HG03064 (cell line): ENCODE measurements around the gene FAM114A1.

ENCODE experiments used
- ATAC-seq: cut with Tn5 transposase; IDR thresholded peaks from one replicate; pipeline ENCODE4 v1.9.1; 2021; ENCODE audit warnings: low read depth; ENCODE audit not compliant: unreplicated experiment

The FAM114A1 gene

DNA sequence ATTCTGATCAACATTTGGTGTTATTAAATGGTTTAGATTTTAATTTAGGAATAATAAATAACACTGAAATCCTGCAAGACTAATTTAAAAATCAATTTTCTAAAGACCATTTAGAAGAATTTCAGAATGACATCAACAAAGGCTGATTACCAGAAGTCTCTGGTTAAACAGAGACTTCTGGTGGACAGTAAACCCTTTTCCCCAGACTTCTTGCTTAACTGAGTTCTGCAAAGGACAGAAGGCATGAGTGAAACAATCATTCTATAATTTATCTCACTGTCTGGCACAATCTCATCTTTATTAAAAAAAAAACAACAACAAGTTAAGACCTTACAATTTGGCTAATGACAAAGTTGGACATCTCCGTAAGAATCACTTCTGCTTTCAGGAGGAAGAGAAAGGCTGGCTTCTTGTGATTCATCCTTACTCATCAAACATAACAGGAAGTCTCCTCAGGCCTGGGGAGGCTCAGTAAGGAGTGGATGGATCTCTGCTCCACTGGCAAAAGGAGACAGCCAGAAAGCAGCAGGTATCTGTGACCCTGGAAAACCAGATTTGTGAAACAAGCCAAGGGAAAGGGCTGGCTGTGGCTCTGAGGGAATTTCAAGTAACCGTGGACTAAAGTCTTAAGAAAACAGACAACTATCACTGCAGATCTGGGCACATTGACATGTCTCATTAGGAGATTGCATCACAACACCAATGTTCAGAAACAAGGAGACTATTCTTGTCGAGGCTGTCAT, 10.1 kb upstream of the FAM114A1 start:
- ATAC-seq, result peak; percentile 56

DNA sequence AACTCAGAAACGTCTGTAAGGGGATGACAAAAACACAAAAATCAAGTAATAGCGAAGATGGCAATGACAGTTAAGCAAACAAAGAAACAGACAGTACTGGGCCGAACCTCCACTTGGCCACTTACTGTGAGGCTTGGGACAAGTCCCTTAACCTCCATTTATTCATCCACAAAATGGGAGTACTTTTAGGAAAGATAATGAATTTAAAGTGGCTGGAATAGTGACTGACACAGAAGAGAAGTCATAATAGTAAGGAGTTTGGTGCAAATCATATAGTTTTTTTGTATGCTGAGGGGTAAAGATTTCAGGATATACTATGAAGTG, 9.5 kb upstream of the FAM114A1 start:
- no peak for ATAC-seq

DNA sequence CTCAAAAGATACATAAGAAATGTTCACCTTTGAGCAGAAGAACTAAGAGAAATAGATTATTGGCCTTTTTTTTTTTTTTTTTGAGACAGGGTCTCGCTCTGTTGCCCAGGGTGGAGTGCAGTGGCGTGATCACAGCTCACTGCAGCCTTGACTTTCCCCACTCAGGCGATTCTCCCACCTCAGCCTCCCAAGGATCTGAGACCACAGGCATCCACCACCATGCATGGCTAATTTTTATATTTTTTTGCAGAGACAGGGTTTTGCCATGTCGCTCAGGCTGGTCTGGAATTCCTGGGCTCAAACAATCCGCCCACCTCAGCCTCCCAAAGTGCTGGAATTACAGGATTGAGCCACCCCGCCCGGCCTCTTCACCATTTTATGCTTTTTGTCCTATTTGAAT, 8.1 kb upstream of the FAM114A1 start:
- ATAC-seq, result no peak

DNA sequence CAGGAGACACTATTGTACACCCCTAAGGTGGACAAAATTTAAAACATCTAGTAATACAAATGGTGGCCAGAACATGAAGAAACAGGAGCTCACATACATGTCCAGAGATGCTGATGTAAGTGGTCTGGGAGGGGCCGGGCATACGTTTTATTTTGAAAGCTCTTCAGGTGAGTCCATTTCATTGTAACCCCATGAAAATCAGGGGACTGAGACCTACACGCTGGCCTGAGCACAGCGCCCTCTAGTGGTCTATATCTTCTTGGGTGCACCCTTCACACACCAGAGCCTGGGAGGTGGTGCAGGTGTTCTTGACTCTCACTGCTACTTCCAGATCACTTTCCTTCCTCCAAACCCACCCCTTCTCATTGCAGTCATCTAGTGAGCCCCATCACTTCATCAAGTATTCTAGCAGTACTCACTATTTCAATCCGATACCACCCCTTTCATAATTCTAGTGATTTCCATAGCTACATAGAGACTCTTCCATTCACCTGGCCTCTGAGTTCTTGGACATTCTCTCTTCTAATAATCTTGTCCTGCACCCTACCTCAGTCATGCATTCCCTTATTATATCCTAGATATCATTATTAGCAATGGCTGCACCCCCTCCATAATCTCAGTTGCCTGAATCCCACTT, 6.7 kb upstream of the FAM114A1 start:
- no peak for ATAC-seq

DNA sequence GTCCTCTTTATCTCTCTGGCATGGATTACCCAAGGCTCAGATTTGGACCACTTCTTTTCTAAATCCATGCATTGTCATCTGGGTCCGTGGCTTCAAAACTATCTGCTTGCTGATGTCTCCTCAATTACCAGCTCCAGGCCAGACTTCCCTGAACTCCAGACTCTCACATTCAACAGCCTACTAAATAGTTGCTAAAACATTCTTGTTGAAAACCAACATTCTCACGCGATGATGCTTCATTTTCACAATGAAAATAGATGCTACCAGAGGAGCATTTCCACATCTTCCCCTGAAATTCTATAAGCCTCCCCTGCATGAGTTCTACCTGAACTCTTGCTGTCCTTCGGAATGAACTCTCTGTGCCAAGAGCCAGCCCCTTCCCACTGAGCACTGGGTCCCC, 5.8 kb upstream of the FAM114A1 start:
- ATAC-seq, result no peak

DNA sequence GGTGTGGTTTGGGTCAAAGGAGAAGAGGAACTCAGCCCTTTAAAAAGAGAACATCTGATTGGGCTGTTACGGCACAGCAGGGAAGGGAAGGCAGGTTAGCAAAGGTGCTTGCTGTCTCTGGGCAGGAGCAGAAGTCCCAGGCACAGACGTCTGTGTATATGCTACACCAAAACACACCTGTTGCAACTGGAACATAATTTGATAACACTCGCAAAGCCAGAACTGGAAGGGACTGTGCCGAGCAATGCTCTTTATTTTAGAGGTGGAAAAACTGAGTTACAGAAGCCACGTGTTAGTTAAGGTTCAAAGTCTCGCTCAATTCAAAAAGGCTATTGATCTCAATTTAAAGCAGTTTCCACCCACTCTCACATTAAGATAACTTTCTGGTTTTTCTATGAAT, 2.2 kb upstream of the FAM114A1 start:
- no peak for ATAC-seq

DNA sequence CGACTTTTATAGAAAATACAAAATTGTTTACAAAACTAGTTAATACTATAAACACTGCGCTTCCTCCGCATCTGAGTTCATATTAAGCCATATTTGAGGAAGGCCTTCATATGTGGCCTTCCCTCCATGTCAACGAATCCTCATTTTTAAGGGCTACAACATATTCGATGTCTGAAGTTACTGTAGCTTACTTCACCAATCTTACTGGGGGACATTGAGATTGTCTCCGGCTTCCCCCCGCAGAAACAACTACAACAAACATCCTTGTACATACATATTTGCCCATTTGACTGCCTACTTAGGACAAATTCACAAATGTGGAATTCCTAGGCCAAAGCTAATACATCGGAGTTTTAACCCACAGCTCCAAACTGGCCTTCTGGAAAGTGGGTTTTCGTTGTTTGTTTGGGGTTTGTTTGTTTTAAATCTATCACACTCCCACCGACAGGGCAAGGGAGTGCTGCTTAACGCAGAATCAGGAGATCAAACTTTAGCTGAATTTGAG, 581 bp upstream of the FAM114A1 start:
- ATAC-seq, result peak; percentile 22

DNA sequence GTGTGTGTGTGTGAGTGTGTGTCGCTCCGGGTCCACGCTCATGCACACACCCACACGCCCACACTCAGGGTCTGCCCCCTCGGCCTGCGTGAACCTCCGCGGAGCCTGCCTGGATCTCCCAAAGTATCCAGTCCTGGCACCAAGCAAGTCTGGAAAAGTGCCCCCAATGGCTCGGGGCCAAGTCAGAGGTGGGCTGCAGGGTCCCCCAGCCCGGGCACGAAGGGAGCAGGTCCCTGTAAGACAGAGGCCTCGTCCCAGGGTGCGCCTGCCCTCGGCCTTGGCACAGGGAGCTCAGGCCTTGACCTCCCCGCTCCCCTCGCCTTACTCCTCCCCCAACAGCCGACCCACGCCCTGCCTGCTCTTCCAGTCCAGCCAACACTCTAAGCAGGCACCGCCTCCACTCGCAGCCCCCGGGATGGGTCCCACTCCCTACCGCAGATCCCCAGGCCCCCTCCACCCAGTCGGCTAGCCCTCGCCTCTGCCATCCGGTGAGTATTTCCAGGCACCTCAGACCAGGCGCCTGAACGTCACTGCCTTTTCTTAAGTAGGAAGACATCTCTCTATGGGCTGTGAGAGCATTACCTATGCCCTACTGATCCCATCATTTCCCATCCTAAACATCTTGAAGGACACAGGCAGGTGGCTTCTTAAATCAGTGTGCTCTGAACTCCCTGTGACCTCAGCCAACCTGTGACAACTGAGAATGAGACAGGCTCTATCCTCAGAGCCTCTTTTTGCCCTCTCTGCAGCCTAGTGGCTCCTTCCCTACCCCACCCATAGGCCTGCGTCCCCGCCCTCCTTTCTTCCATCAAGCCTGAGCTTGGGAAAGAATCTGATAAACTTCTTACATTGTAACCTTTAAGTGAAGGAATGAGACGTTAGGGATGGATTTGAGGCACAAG, 704 bp downstream of the FAM114A1 start:
- peak; percentile 14 for ATAC-seq

DNA sequence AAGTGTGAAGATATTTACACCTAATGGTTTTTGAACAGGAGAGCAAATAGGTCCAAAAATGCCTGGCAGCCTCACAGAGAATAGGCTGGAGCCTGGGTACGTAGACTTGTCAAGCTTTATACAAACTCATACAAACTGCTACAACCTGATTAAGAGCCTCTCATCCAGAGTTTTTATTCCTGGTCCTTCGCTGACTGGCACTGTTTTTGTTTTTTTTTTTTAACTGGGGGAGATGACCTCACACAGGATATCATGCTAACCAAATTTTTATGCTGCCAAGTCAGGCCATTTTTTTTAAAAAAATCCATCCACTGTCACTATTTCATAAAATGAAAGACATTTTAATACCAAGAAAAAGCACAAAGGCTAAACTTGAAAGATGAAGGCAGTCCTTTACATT, 1.9 kb downstream of the FAM114A1 start:
- no peak for ATAC-seq

DNA sequence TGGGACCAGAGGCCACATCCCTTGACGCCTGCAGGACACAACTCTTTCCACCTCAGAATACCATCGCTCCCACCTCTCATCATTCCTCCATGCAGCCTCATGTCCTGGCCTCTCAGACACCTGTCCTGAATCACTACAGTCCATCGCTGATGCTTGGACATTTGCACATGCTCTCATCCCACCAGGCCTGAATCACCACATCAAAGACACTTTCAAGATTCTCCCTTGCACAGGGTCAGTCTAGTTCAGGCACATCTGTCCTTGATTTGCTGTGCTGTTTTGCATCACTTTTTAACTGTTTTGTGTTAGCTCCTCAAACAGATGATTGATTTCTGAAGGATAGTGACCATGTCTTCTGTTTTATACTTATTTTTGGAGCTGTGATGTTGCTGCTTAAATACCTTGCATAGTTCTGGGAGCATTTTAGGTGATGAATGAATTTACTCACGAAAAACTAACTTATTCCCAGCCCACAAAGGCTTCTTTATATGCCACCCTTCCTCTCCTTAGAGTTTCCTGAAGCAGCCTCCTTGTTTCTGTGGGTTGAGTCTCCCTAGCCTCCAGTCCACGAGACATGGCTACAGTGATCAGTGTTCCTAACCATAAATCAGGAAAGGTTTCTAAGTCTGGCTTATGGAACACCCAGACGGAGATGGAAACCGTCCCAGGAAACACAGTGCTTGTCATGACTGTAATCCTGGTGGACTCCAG, 2.6 kb downstream of the FAM114A1 start:
- no peak for ATAC-seq

DNA sequence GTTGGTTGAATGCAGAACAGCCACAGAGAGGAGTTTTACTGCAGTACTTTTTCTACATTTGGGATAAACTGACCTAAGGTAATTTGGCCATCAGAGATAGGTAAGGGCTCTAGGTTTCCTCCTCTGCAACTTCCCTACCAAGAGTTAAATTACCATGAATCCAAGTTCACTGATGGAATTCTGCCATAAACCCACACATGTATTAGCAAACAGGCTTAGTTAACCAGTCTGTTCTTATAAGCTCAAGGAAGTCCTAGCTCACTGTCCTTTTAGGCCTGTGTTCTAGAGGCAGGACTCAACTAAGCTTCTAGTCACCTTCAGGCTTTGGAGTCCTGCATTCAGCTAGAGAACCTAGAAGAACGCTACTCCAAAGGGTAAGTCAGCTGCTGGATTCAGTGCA, 4.0 kb downstream of the FAM114A1 start:
- ATAC-seq, result no peak

DNA sequence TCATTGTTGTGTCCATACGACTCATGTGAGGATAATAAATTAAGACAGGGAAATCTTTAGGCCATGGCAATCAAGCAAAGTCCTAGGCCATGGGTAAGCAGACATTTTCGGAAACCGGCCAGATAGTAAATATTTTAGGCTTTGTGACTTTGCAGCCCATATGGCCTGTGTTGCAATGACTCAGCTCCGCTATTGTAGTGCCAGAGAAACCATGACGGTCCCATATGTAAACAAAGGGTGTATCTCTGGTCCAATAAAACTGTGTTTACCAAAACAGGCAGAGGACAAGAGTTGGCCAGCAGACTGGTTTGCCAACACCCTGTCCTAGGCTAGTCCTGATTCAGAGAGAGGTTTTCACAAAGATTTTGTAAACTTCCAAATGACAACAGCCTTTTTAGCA, 5.0 kb downstream of the FAM114A1 start:
- no peak for ATAC-seq

DNA sequence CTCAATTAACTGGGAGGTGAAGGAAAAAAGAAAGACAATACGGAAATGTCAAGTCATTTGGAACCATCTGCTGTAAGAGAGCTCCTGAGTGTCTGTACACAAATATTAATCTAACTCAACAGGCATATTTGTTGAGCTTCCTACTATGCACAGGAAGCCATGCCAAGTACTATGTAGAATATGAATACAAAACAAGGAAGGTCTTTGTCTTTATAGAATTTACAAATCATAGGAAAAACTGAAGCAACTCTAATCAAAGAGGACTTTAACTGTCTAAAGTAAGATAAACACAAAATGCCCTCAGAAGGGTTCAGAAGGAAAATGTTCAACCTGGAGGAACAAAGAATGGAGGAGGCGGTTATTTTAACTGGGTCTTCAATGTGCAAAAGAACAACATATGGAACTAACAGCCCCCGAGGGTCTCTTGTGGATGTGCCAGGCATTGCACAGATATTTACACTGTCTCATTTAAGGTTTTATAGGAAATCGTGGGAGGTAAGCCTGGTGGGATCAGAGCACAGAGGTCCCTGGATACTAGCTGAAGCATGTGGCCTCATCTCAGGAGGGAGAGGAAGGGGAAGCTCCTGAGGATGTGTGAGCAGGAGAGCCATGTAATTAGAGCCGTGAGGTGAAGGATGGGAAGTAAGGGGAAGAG, 5.8 kb downstream of the FAM114A1 start:
- no peak for ATAC-seq

DNA sequence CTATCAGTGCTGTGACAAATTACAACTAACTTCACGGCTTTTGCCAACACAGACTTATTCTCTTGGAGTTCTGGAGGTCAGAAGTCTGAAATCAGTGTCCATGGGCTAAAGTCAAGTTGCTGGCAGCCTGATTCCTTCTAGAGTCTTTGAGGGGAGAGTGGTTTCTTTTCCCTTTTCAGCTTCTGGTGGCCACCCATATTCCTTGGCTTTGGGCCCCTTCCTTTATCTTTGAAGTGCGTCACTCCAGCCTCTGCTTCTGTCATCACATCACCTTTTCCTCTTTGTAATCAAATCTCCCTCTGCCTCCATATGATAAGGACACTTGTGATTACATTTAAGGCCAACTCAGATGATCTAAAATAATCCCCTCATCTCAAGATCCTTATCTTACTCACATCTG, 9.0 kb downstream of the FAM114A1 start:
- no peak for ATAC-seq

DNA sequence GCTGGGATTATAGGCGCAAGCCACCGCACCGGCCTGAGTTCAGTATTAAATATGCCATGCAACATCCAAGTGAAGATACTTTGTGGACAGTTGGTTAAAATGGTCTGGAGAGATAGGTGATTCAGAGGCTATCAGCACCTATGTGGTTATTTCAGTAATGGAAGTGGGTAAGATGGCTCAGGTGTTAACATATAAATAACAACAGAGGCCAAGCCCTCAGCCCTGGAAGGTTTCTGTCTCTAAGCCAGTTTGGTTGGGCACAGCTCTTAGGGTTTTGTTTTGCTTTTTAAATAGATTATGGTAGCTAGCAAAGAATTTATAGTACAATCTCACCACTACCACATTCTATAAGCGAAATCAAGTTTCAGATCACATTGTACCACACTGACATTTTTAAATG, 16.6 kb downstream of the FAM114A1 start:
- no peak for ATAC-seq

DNA sequence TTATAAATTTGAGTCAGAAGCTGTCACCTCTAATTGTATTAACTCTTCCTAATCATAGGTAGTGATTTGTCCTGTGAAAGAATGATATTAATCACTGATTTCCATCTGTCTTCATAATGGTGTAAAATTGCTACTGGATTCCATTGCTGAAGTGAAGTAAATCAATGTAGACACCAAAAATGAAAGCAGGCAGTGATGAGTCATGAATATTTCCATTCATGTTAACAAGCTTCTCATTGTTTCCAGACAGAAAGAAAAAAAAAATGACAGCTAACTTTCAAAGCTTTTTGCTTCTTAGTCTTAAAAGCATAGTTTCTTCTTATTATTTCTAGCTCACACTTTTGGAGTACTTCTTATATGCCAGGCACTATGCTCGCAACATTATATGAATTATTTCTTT, 21.5 kb downstream of the FAM114A1 start:
- ATAC-seq, result no peak

DNA sequence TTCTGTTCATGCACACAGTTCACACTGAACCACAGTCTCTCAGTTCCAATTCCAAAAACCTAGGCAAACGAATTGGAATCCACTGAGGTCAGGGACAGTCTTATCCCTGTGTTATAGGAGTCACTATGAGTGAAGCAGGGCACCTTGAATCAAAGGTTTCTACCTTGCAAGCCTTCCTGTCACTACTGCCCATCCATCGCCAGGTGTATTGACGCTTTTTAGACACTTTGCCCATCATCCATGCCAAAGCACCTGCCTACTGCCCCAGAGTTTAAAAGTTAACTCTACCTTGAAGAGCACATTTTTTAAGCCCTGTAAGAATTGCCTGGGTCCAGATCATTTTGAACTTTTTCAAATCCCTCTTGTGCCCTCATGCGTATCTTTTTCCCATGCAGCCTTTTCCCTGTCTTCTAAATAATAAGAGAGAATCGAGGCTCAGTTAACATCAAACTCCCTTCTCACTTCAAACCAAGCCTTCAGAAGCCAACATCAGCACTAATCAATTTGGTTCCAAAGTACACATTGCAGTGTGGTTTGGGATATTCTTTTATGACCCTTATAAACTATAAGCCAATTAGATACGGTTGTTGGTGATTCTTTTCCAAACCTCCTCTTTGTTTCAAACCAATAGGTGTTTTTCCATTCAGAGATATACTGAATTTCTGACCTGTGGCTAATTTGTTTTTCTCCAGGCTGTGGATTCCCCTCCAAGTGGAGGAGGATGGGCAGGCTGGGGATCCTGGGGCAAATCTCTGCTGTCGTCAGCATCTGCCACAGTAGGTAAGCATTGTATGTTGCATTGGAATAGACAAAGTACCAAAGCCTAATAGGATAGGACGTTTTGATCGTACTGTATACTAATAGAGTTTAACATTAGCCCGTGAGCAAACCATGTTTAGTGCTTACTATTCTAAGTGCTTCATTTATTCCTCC, 23.7 kb downstream of the FAM114A1 start:
- ATAC-seq, result no peak

DNA sequence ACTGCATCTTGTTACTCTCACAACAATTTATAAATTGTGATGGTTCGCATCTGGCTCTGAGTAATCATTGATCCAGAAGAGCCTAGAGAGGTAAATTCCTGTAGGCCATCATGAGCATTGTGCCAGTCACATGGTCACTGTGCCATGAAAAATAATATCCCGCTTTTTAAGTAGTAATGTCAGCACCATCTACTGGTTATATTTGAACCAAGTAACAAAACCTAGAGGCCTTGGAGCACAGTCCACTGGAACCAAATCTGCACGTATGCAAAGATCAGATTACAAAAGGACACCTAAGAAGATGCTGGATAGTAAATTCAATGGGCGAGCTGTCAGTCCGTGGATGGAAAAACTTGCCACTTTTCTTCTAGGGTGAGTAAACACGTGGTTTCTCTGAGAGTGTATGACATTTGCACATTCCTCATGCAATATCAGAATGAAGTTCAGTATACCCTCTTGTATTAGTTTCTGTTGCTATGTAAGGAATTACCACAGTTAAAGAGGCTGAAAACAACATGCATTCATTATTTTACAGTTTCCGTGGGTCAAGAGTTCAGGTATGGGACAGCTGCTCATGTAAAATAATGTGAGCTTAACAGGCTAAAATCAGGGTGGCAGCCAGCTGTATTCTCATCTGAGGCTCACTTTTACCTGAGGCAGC, 26.8 kb downstream of the FAM114A1 start:
- ATAC-seq, result no peak

DNA sequence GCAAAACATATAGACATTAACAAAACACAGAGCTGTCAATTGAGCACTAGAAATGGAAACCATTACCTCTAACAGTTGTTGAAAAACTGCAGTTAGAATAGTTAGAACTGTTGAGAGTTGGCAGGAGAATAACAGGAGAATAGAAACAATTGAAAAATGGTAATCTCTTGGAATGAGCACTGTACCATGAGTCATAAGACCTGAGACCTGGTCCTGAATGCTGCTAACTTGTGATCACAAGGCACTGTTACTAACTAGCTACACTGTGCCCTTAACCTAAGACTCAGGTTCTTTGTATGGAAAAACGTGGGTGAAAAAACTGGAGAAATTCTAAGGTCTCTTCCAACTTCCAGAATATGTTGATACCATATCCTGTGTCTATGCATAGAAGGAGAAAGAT, 29.3 kb downstream of the FAM114A1 start:
- no peak for ATAC-seq
